Astrocyte of the spinal cord (primary cell): ENCODE data around the gene FUT8.

Experiments used
- DNase-seq: peaks from one replicate; pipeline ENCODE4 v3.0.0; 2011; ENCODE audit warnings: low read depth, low spot score
- H3K4me3 ChIP-seq: 2 replicates; pipeline ENCODE4 v1.5.1; 2011; ENCODE audit warnings: low read depth, mild to moderate bottlenecking, low read length, moderate library complexity
- in situ Hi-C: cut with HindIII; loops from 2 replicates; pipeline ENCODE4 v1.10.0; 2017; ENCODE audit warnings: low sequenced_read_pairs
- TF ChIP-seq, protein P1 (sequence below): IDR thresholded peaks from 2 replicates; pipeline ENCODE4 v1.5.1; 2012; ENCODE audit warnings: low read depth, mild to moderate bottlenecking, low read length, inconsistent platforms

FUT8 gene

DNA sequence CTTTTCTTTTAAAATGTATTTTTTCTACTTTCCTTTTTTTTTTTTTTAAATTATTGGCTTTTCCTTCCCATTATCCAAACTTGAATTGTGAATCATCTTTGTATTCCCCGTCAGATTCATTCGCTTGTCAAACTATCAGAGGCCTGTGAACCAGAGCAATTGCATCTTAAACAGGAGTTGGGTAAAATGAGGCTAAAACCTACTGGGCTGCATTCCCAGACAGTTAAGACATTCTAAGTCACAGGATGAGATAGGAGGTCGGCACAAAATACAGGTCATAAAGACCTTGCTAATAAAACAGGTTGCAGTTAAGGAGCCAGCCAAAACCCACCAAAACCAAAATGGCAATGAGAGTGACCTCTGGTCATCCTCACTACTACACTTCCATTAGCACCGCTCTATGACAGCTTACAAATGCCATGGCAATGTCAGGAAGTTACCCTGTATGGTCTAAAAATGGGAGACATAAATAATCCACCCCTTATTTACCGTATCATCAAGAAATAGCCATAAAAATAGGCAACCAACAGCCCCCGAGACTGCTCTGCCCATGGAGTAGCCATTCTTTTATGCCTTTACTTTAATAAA is 19.9 kb downstream of the FUT8 start:
- no peak overlapping the region for H3K4me3 ChIP-seq
- TF ChIP-seq, protein P1, sequence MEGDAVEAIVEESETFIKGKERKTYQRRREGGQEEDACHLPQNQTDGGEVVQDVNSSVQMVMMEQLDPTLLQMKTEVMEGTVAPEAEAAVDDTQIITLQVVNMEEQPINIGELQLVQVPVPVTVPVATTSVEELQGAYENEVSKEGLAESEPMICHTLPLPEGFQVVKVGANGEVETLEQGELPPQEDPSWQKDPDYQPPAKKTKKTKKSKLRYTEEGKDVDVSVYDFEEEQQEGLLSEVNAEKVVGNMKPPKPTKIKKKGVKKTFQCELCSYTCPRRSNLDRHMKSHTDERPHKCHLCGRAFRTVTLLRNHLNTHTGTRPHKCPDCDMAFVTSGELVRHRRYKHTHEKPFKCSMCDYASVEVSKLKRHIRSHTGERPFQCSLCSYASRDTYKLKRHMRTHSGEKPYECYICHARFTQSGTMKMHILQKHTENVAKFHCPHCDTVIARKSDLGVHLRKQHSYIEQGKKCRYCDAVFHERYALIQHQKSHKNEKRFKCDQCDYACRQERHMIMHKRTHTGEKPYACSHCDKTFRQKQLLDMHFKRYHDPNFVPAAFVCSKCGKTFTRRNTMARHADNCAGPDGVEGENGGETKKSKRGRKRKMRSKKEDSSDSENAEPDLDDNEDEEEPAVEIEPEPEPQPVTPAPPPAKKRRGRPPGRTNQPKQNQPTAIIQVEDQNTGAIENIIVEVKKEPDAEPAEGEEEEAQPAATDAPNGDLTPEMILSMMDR = no peak
- in situ Hi-C loops = no loop called here
- peak; percentile 14 for DNase-seq

DNA sequence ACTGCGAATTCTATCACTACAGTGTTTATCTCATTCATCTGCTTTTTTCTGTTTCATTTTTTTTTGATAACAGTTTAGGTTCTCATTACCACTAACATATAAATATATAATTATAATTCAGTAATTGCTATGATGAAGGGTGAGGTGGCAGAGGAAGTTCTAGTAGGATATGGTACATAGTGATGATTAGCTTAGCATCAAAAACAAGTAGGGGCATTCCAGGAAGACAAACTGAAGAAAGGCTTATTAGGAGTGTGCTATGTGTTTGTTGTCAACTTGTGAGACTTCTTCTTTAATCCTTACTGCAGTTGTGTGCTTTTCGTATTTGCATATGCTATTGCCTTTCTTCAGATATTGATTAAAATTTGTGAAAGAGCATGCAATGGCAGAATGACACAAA is 20.6 kb downstream of the FUT8 start:
- in situ Hi-C loops = no loop called here
- DNase-seq = no peak
- TF ChIP-seq, protein P1 = no peak
- H3K4me3 ChIP-seq = no peak overlapping the region

DNA sequence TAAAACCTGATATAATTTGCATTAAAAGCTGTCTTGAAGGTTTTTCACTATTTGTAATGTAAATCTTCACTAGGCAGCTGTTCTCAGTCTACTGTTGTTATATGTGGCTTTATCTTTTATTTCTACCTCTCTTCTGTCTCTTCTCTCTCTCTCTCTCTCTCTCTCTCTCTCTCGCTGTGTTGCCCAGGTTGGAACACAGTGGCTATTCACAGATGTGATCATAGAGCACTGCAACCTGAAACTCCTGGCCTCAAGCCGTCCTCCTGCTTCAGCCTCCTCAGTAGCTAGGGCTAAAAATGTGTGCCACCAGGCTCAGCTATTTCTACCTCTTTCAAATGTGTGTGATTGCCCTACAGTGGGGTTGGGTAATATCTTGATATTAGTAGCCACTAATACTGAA is 21.1 kb downstream of the FUT8 start:
- TF ChIP-seq, protein P1 = no peak
- no peak for DNase-seq
- H3K4me3 ChIP-seq = no peak overlapping the region
- in situ Hi-C loops = no loop called here

DNA sequence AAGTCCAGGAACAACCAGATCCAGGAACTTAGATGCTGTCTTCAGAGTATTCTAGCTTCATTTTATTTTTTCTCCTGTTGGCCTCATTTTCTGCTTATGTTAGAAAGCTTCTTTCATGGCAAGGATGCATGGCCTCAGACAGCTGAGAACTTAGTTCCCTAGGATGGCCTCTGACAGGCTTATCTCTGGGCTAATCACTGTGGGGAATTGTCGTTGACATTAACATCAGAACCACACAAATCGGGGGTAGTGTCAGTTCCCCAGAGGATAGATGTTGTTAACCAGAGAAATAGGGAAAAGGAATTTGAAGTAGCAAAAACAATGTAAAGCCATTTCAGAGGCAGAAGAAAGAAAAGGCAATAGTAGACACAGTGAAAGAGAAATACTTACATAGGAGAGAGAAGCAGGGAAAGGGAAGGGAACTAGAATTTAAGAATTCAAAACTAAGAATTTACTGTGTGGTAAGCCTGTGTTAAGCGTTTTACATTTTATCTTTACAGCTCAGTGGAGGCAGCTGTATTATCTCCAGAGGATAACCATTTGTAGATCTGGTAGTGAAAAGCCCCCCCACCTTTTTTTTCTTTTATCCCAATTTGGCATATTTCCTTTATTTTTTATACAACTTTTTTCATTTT is 21.8 kb downstream of the FUT8 start:
- in situ Hi-C loops = no loop called here
- no peak overlapping the region for H3K4me3 ChIP-seq
- TF ChIP-seq, protein P1 = no peak
- no peak for DNase-seq

DNA sequence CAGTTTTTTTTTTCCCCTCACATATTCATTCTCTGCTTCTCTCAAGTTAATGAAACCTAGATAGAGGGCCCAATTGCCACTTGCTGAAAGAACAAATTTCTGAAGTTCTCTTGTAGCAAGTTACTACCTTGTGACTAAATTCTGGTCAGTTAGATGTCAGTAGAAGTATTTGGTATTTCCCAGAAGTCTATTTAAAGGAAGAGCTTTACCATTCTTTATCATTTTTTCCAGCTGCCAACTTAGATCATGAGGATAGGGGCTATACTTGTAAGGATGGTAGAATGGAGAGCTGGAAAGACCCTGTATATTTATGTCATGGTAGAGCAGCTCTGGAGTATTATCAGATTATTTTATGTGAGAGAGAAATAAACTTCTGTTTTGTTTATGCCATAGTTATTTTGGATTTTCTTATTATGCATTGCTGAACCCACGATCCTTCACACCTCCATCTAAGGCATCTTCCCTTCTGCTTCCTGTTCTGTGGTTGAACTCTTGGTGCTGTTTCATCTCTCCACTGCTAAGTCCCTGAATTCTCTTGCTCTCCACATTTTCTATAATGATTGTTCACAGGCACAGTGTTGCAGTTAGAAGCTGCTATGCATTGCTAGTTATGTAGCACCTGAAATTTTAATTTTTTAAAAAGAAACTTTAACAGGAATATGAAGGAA is 25.9 kb downstream of the FUT8 start:
- TF ChIP-seq, protein P1 = no peak
- DNase-seq = no peak
- in situ Hi-C loops = no loop called here
- H3K4me3 ChIP-seq = no peak overlapping the region

DNA sequence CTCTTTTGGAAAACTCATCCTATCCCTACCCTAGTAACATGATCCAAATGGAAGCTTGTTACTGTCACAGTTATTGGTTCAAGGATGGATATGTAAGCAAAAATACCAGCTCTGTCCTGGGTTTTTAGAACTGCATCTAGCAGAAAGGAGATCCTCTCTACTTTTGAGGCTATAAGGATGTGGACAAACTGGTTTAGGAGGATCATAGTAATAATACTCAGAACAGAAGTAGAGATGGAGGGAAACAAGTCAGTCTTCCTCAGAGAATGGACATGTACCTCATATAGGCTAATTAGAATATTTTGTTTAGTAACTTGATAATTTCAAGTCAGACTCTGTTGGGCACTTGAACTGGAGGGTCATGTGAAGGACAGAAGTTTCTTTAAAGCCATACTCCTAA is 26.6 kb downstream of the FUT8 start:
- no peak for DNase-seq
- no peak overlapping the region for H3K4me3 ChIP-seq
- TF ChIP-seq, protein P1 = no peak
- in situ Hi-C loops = no loop called here
